NT2/D1 (cell line): Measurements from ENCODE around the gene VPS8.

Source experiments
- SUZ12 ChIP-seq: IDR thresholded peaks from 2 replicates; pipeline ENCODE4 v1.6.1; 2011; ENCODE audit not compliant: insufficient read length, insufficient read depth; ENCODE audit errors: extremely low read depth
- YY1 ChIP-seq: IDR thresholded peaks from 2 replicates; pipeline ENCODE4 v1.6.1; 2011; ENCODE audit not compliant: insufficient read length, insufficient read depth
- ZNF274 ChIP-seq: IDR thresholded peaks from 2 replicates; pipeline ENCODE4 v1.6.1; 2011; ENCODE audit warnings: mild to moderate bottlenecking, low read depth, low read length

- TF ChIP-seq ZNF274 = no peak
- TF ChIP-seq YY1 = no peak
- no peak for TF ChIP-seq SUZ12
Measured at GRCh38 chr3:184789314-184789998, 22.5 kb upstream of the VPS8 start.
